ENCODE results near the gene GRID2.

The GRID2 gene

DNA sequence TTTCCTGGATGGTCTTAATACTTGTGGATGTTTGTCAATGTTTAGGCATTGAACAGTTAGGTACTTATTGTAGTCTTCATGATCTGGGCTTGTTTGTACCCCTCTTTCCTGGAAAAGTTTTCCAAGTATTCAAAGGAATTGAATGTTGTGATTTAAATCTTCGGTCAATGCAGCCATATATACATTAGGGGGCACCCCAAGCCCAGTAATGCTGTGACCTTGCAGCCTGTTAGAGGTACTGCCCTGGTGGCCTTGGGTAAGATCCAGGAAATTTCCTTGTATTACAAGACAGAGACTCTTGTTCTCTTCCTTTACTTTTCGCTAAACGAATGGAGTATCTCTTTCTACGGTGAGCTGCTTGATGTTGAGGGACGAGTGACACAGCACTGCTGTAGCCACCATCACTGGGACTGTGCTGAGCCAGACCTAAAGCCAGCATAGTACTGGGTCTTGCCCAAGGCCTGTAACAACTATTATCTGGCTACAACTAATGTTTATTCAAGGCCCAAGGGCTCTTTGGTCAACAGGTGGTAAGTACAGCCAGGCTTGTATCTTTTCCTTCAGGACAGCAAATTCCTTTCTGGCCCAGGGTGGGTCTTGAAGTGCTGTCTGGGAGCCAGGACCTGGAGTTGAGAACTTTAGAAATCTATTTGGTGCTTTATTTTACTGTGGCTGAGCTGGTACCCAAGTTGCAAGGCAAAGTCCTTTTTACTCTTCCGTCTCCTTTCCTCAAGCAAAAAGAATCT is 1406.5 kb downstream of the GRID2 start:
- Histone ChIP-seq H3K79me2 (ENCODE audit: control insufficient read depth, insufficient read depth, low read length, poor library complexity) (no peaks in the 10 kb centered on the region), H3K9ac (ENCODE audit: low read length) (no peak overlapping the region)

DNA sequence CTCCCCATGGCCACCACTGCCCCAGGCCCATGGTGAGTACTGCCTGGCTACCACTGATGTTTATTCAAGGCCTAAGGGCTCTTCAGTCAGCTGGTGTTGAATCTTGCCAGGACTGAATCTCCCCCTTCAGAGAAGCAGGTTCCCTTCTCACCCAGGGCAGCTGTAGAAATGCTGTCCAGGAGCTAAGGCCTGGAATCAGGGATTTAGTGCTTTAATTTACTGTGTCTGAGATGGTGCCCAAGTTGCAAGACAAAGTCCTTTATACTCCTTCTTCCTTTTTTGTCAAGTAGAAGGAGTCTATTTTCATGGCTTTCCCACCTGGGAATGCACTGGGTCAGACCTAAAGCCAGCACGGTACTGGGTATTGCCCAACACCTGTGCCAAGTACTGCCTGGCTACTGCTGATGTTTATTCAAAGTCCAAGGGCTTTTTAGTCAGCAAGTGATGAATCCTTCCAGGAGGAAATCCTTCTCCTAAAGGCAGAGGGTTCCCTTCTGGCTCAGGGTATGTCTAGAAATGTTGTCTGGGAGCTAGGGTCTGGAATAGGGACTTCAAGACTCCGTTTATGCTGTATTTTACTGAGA is 1407.2 kb downstream of the GRID2 start:
- Histone ChIP-seq H3K79me2 (ENCODE audit: control insufficient read depth, insufficient read depth, low read length, poor library complexity) (no peaks in the 10 kb centered on the region), H2BK5ac (ENCODE audit: low read depth, low read length, poor library complexity) (no peak overlapping the region), H2BK120ac (ENCODE audit: insufficient read depth, low read length, poor library complexity) (no peak overlapping the region), H4K8ac (ENCODE audit: low read depth, low read length) (no peak overlapping the region), H3K4me1 (ENCODE audit: control insufficient read depth in 1 of 2, insufficient read depth in 2 of 2, low read length in 2 of 2) (no peaks in the 10 kb centered on the region), H3K14ac (ENCODE audit: low read length) (no peak overlapping the region), H2AFZ (ENCODE audit: insufficient read depth, low read length, poor library complexity) (no peak overlapping the region), H3K18ac (ENCODE audit: low read length) (no peak overlapping the region), H3K9me3 (ENCODE audit: insufficient read depth, low read depth, low read length) (no peaks in the 10 kb centered on the region), H4K12ac (ENCODE audit: low read depth, low read length) (no peak overlapping the region), H3K36me3 (ENCODE audit: control insufficient read depth in 1 of 2, insufficient read depth in 2 of 2, low read length in 2 of 2) (no peaks in the 10 kb centered on the region), H3K4me2 (ENCODE audit: low read length) (no peak overlapping the region), H4K91ac (ENCODE audit: low read depth, low read length) (no peak overlapping the region), H2AK5ac (ENCODE audit: low read length) (no peak overlapping the region), H3K27me3 (ENCODE audit: insufficient read depth, low read length) (no peaks in the 10 kb centered on the region), H3K79me1 (ENCODE audit: low read length) (no peaks in the 10 kb centered on the region), H3K27ac (ENCODE audit: low read depth, low read length) (no peak overlapping the region), H2BK12ac (ENCODE audit: low read length) (no peak overlapping the region), H3K4me3 (ENCODE audit: low read depth, low read length) (no peak overlapping the region), H3K4ac (ENCODE audit: low read depth, low read length) (no peak overlapping the region), H3K23ac (ENCODE audit: low read length) (no peak overlapping the region), H3K9ac (ENCODE audit: low read length) (no peak overlapping the region)
- WGBS (ENCODE audit: extremely low coverage, insufficient coverage, insufficient read length) = no CpG with 5 or more reads among the region's 2 CpGs
- DNase-seq = no peak

More for the DNA sequence above, 1406.5 kb downstream of the GRID2 start:
- Histone ChIP-seq H3K36me3 (ENCODE audit: control insufficient read depth in 1 of 2, insufficient read depth in 2 of 2, low read length in 2 of 2) (no peaks in the 10 kb centered on the region), H3K4me1 (ENCODE audit: control insufficient read depth in 1 of 2, insufficient read depth in 2 of 2, low read length in 2 of 2) (no peaks in the 10 kb centered on the region), H3K14ac (ENCODE audit: low read length) (no peak overlapping the region), H2BK120ac (ENCODE audit: insufficient read depth, low read length, poor library complexity) (no peak overlapping the region), H2BK12ac (ENCODE audit: low read length) (no peak overlapping the region), H3K27ac (ENCODE audit: low read depth, low read length) (no peak overlapping the region), H2BK5ac (ENCODE audit: low read depth, low read length, poor library complexity) (no peak overlapping the region), H3K27me3 (ENCODE audit: insufficient read depth, low read length) (no peaks in the 10 kb centered on the region), H3K18ac (ENCODE audit: low read length) (no peak overlapping the region), H3K4me2 (ENCODE audit: low read length) (no peak overlapping the region), H2AK5ac (ENCODE audit: low read length) (no peak overlapping the region), H2AFZ (ENCODE audit: insufficient read depth, low read length, poor library complexity) (no peak overlapping the region), H3K4ac (ENCODE audit: low read depth, low read length) (no peak overlapping the region), H4K12ac (ENCODE audit: low read depth, low read length) (no peak overlapping the region), H4K91ac (ENCODE audit: low read depth, low read length) (no peak overlapping the region), H3K4me3 (ENCODE audit: low read depth, low read length) (no peak overlapping the region), H3K23ac (ENCODE audit: low read length) (no peak overlapping the region), H3K79me1 (ENCODE audit: low read length) (no peaks in the 10 kb centered on the region), H4K8ac (ENCODE audit: low read depth, low read length) (no peak overlapping the region), H3K9me3 (ENCODE audit: insufficient read depth, low read depth, low read length) (no peaks in the 10 kb centered on the region)
- no CpG with 5 or more reads among the region's 6 CpGs for WGBS (ENCODE audit: extremely low coverage, insufficient coverage, insufficient read length)
- no peak for DNase-seq

DNA sequence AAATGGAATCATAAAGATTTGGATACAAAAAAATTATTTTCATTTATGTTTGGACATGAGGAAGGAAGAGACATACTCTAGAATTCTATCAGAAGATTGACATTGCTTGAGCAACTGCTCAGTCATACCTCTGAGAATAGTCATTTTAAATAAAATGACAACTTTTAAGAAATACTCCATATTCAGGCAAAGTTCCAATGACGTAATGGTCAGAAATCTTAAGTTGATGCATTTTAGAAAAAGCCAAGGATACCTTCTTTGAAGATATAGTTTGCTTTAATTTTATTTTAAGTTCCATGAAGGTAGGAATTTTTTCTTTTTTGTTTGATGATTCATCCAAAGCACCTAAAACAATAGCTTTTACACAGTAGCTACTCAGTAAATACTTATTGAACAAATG is 1414.5 kb downstream of the GRID2 start:
- no peak overlapping the region for H3K14ac ChIP-seq (ENCODE audit: low read length)
- H3K27ac ChIP-seq (ENCODE audit: low read depth, low read length) = no peak overlapping the region
- H3K9me3 ChIP-seq (ENCODE audit: insufficient read depth, low read depth, low read length) = no peaks in the 10 kb centered on the region
- H3K4me3 ChIP-seq (ENCODE audit: low read depth, low read length) = no peak overlapping the region
- no peak overlapping the region for H3K4ac ChIP-seq (ENCODE audit: low read depth, low read length)
- H2BK5ac ChIP-seq (ENCODE audit: low read depth, low read length, poor library complexity) = no peak overlapping the region
- H3K9ac ChIP-seq (ENCODE audit: low read length) = no peak overlapping the region
- WGBS (ENCODE audit: extremely low coverage, insufficient coverage, insufficient read length) = no CpG with 5 or more reads among the region's 1 CpG
- H3K79me1 ChIP-seq (ENCODE audit: low read length) = no peaks in the 10 kb centered on the region
- no peak overlapping the region for H4K12ac ChIP-seq (ENCODE audit: low read depth, low read length)
- peak in 1 of 2 donors; percentile 53 for DNase-seq
- no peak overlapping the region for H2AFZ ChIP-seq (ENCODE audit: insufficient read depth, low read length, poor library complexity)
- H3K4me2 ChIP-seq (ENCODE audit: low read length) = no peak overlapping the region
- H3K36me3 ChIP-seq (ENCODE audit: control insufficient read depth in 1 of 2, insufficient read depth in 2 of 2, low read length in 2 of 2) = no peaks in the 10 kb centered on the region
- no peak overlapping the region for H2BK120ac ChIP-seq (ENCODE audit: insufficient read depth, low read length, poor library complexity)
- no peaks in the 10 kb centered on the region for H3K79me2 ChIP-seq (ENCODE audit: control insufficient read depth, insufficient read depth, low read length, poor library complexity)
- no peak overlapping the region for H4K8ac ChIP-seq (ENCODE audit: low read depth, low read length)
- no peak overlapping the region for H2AK5ac ChIP-seq (ENCODE audit: low read length)
- H2BK12ac ChIP-seq (ENCODE audit: low read length) = no peak overlapping the region
- no peaks in the 10 kb centered on the region for H3K4me1 ChIP-seq (ENCODE audit: control insufficient read depth in 1 of 2, insufficient read depth in 2 of 2, low read length in 2 of 2)
- no peaks in the 10 kb centered on the region for H3K27me3 ChIP-seq (ENCODE audit: insufficient read depth, low read length)
- no peak overlapping the region for H4K91ac ChIP-seq (ENCODE audit: low read depth, low read length)
- no peak overlapping the region for H3K23ac ChIP-seq (ENCODE audit: low read length)
- no peak overlapping the region for H3K18ac ChIP-seq (ENCODE audit: low read length)

DNA sequence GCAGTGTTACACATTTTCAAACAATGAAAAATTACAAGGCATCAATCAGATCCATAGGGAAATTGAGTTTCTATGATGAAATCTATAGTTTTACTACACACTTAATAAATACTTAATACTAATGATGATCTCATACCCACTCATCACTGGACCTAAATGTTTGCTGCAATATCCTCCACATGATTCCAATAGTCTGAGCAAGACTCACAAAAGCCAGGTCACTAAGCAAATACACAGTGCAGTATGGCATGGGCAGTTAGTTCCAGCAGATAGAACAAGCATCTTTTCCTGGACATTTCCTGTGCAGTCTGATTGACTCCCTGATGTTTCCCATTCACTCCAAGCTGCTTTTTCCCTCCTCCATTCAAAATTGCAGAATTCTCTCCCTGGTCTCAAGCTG is 1415.8 kb downstream of the GRID2 start:
- no peak overlapping the region for H3K18ac ChIP-seq (ENCODE audit: low read length)
- H2BK120ac ChIP-seq (ENCODE audit: insufficient read depth, low read length, poor library complexity) = no peak overlapping the region
- H4K12ac ChIP-seq (ENCODE audit: low read depth, low read length) = no peak overlapping the region
- H3K4me3 ChIP-seq (ENCODE audit: low read depth, low read length) = no peak overlapping the region
- no peak overlapping the region for H2AK5ac ChIP-seq (ENCODE audit: low read length)
- no peaks in the 10 kb centered on the region for H3K27me3 ChIP-seq (ENCODE audit: insufficient read depth, low read length)
- no peaks in the 10 kb centered on the region for H3K9me3 ChIP-seq (ENCODE audit: insufficient read depth, low read depth, low read length)
- H3K23ac ChIP-seq (ENCODE audit: low read length) = no peak overlapping the region
- H3K14ac ChIP-seq (ENCODE audit: low read length) = no peak overlapping the region
- H2BK5ac ChIP-seq (ENCODE audit: low read depth, low read length, poor library complexity) = no peak overlapping the region
- no peak overlapping the region for H2BK12ac ChIP-seq (ENCODE audit: low read length)
- no peak overlapping the region for H2AFZ ChIP-seq (ENCODE audit: insufficient read depth, low read length, poor library complexity)
- no peaks in the 10 kb centered on the region for H3K36me3 ChIP-seq (ENCODE audit: control insufficient read depth in 1 of 2, insufficient read depth in 2 of 2, low read length in 2 of 2)
- H3K79me2 ChIP-seq (ENCODE audit: control insufficient read depth, insufficient read depth, low read length, poor library complexity) = no peaks in the 10 kb centered on the region
- H3K4me2 ChIP-seq (ENCODE audit: low read length) = no peak overlapping the region
- H4K8ac ChIP-seq (ENCODE audit: low read depth, low read length) = no peak overlapping the region
- DNase-seq = no peak
- no peak overlapping the region for H4K91ac ChIP-seq (ENCODE audit: low read depth, low read length)
- H3K9ac ChIP-seq (ENCODE audit: low read length) = peak overlapping the region; percentile 10
- no peaks in the 10 kb centered on the region for H3K4me1 ChIP-seq (ENCODE audit: control insufficient read depth in 1 of 2, insufficient read depth in 2 of 2, low read length in 2 of 2)
- no peak overlapping the region for H3K27ac ChIP-seq (ENCODE audit: low read depth, low read length)
- no peak overlapping the region for H3K4ac ChIP-seq (ENCODE audit: low read depth, low read length)
- no peaks in the 10 kb centered on the region for H3K79me1 ChIP-seq (ENCODE audit: low read length)

All from trophoblast cell (in vitro differentiated cells and primary cell).